ENCODE measurements around the gene ARX.

ARX gene

GRCh38 chrX:25012433-25012735 is 3.4 kb downstream of the ARX start:
- DNase-seq (ENCODE audit: low read depth) = no peak
- no peak for TF ChIP-seq CTCF (IDR thresholded peaks at IDR 0.05; ENCODE audit: control insufficient read depth, insufficient read depth, low read depth, low read length, missing control alignments)
- no peak overlapping the region for H3K4me3 ChIP-seq (ENCODE audit: control insufficient read depth, low read depth, low read length)

GRCh38 chrX:25011589-25012432 is 4.0 kb downstream of the ARX start:
- no peak for DNase-seq (ENCODE audit: low read depth)
- TF ChIP-seq CTCF (IDR thresholded peaks at IDR 0.05; ENCODE audit: control insufficient read depth, insufficient read depth, low read depth, low read length, missing control alignments) = no peak
- H3K4me3 ChIP-seq (ENCODE audit: control insufficient read depth, low read depth, low read length) = no peak overlapping the region

- no peak for DNase-seq (ENCODE audit: low read depth)
- no peak for TF ChIP-seq CTCF (IDR thresholded peaks at IDR 0.05; ENCODE audit: control insufficient read depth, insufficient read depth, low read depth, low read length, missing control alignments)
- H3K4me3 ChIP-seq (ENCODE audit: control insufficient read depth, low read depth, low read length) = no peak overlapping the region
Observed at GRCh38 chrX:25010784-25011588, 4.8 kb downstream of the ARX start.

GRCh38 chrX:25009407-25009806 is 6.4 kb downstream of the ARX start:
- no peak for TF ChIP-seq CTCF (IDR thresholded peaks at IDR 0.05; ENCODE audit: control insufficient read depth, insufficient read depth, low read depth, low read length, missing control alignments)
- no peak for DNase-seq (ENCODE audit: low read depth)
- no peak overlapping the region for H3K4me3 ChIP-seq (ENCODE audit: control insufficient read depth, low read depth, low read length)

- DNase-seq (ENCODE audit: low read depth) = no peak
- no peak overlapping the region for H3K4me3 ChIP-seq (ENCODE audit: control insufficient read depth, low read depth, low read length)
- no peak for TF ChIP-seq CTCF (IDR thresholded peaks at IDR 0.05; ENCODE audit: control insufficient read depth, insufficient read depth, low read depth, low read length, missing control alignments)
Observed at GRCh38 chrX:25007059-25008053, 8.4 kb downstream of the ARX start.

GRCh38 chrX:25006586-25007058 is 9.1 kb downstream of the ARX start:
- TF ChIP-seq CTCF (IDR thresholded peaks at IDR 0.05; ENCODE audit: control insufficient read depth, insufficient read depth, low read depth, low read length, missing control alignments) = no peak
- H3K4me3 ChIP-seq (ENCODE audit: control insufficient read depth, low read depth, low read length) = no peak overlapping the region
- DNase-seq (ENCODE audit: low read depth) = no peak

Measured in AG09309 (cell line).